ENCODE measurements around the gene CHRND.

The CHRND gene

DNA sequence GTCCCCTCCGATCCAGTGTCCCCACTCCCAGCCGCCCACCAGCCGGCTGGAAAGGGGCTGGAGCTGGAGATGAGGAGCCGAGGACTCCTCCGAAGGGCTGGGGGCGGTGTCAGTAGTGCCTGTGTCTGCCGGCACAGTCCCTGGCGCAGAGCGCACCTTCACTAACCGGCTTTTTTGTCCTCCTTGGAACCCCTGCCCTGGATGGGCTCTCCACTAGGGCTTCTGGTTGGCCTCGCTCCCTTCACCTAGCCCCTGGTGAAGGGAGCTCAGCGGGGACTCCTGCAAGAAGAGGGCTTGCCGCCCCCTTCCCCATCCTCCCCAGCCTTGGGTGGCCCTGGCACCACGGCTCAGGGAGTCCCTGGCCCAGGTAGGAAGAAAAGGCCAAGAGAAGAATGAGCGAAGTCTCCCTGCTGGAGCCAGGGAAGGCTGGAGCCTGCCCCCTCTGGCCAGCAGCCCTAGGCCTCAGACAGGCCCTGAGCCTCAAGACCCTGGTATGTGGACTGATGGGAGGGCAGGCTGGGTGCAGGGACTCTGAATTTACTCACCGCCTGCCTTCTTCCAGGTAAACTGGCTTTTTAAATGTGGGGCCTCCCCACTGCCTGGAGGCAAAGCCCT lies 37.8 kb upstream of the CHRND start:
- DNase-seq, result no peak

DNA sequence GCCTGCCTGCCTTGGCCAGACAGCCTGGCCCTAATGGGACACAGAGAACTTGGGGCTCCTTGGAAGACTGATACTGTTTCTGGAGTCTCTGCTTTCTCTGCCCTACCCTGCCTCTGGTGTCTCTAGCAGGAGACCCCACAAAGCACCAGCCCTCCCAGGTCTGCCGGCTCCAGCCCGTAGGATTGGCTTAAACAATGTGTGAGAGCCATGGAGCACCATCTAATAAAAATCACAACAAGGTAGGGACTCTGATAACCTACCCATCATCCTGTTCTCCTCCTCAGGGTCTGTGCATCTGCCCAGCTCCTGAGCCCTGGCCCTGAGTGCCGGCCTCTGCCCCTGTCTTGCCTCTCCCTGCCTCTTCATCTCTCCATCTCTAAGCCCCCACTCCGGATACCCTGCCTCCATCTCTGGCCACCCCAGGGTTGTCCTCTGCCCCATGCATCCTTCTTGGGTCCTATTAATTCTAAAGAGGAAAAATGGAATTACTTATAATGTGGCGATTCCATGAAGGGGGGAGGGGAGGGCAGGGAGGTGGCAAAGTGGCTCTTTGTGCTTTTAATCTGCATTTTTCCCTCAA lies 37.1 kb upstream of the CHRND start:
- no peak for DNase-seq

DNA sequence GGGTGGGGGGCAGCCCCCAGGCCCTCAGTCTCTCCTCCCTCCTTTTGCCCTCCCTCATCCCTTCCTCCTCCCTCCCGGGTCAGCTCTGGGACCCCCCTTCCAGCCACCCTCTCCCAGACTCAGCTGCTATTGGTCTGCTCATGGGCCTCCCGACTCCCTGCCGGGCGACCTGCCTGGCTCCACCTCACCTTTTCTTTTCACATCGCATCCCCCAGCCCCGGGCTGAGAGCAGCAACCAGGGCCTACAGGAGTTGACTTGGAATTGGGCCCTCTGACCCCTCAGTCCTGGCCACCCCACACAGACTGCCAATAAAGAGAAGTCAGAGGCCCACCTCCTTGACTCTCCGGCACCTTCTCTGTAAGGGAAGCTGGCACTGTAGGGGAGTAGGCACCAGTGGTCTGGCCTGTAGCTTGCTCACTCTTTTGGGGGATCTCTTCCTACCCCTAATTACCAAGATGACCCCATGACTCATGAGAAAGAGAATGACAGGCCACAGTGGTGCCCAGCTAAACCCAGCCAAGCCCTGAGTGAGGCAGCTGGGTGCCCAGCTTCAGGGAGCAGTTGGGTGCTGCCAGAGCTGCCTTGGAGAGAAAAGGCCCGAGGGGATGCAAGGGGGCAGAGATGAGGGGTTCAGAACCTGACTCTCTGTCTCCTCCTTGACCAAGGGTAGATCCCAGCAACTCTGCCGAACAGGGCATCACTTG lies 36.3 kb upstream of the CHRND start:
- DNase-seq, result no peak

DNA sequence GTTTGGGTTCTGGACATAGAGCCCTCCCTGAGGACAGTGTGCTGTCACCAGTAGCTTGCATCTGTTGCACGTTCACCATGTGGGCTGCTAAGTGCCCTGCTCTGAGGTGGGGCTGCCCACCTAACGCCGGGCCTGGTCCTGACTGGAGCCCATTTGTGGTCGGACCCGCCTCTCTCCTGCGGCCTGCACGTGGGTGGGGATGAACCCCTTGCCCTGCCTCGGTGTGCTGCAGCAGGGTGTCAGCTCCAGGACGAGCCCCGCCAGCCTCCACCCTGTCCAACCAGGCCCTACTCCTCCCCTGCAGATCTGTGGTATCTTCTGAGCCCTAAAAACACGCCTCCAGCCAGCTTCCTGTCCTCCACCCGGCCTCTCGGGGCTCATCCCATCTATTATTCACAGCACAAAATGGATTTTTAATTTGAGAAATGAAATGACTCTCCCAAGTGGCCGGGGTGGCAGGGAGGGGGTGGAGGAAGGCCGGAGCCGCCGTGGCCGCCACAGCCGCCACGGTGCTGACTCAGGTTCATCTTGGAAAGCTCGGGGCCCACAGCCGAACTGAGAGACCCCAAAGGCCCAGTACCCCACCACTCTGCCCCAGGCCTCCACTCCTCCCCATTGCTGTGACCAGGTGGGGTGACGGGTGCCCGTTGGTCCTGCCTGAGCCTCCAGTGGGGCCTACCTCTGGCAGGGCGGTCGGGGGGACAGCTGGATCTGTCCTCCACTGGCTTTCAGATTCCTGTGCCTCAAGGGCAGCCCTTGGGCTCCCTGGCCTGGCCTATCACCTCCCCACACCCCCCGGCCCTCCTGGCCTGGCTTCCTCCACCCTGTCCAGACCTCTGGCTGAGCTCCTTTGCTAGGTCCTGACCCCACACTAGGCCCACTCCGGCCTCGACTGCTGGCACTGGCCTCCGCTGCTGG lies 35.5 kb upstream of the CHRND start:
- no peak for DNase-seq

DNA sequence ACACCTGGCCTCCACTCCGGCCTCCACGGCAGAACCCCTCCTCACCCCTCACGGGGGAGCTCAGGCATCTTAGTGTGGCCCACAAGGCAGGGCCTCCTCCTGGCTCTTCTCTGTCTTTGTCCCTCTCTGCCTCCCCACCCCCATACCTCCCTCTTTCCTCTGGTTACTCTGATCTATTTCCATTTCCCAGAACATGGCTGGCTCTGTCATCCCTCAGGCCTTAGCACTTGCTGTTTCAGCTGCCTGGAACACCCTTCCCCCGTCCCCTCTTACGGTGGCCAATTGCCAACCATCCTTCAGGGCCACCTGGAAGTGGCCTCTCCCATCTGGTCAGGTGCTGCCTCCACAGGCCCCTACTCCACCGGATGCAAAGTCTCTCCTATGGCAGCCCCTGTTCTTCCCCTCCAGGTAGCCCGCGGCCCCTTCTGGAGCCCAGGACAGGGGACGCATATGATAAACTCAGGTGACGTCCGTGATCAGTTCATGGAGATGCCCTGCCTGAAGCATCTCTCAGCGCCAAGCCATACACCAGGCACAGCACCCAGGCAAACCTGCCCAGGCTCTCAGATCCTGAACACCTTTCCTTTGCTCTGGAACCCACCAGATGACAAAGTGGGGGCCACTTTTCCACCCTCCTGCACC lies 34.7 kb upstream of the CHRND start:
- DNase-seq, result no peak

DNA sequence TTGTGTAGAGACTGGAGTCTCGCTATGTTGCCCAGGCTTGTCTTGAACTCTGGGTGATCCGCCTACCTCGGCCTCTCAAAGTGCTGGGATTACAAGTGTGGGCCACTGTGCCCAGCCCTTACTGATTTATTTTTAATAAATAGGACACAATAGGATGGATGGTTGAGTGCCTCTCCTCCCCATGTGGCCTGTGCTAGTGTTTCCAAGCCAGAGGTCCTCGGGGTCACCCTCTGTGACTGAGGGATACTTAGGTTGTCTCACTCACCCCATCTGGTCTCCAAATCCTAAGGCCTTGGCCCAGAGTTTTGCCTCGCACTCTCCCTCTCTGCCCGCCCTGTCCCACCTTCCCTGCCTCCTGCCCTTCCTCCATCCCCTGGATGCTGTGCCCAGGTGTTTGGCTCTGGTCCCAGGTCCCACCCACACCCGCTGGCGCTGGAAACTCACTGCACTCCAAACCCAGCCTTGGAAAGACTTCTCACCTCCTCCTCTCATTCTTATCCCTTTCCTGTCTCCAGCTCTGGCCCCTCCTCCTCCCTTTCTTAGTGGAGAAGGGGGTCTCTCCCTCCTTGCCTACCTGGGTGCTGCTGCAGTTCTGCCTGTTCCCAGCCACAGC lies 33.6 kb upstream of the CHRND start:
- no peak for DNase-seq

DNA sequence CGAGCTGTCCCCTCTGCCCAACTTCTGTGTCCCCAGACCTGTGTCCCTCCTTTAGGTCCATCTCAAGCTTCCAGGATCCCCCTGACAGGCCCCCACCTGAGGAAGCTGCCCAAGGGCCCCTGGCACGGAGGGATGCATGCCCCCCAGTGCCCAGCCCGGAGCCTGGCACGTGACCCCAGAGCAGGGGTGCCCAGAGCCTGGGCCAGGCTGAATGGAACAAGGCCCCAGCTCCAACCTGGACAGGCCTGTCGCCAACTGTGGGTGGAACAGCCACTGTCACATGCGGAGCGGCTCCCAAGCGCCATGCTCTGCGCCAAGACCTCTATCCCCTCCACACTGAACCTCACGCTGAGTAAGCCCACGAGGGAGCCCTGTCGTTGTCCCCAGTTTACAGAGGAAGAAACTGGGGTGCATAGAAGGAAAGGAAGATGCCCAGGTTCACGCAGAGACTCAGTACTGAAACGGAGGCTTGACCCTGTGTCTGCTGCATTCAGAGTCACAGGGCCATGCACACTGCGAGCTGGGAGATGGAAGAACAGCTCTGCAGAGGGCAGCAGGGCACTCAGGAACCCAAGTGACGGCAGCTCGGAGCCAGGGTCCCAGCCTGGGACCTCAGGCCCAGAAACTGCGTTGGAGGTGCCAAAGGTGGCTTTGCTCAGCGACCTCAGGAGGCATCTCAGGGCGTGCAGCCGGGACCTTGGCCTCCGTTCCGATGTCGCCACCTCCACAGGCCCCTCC lies 32.8 kb upstream of the CHRND start:
- no peak for DNase-seq

DNA sequence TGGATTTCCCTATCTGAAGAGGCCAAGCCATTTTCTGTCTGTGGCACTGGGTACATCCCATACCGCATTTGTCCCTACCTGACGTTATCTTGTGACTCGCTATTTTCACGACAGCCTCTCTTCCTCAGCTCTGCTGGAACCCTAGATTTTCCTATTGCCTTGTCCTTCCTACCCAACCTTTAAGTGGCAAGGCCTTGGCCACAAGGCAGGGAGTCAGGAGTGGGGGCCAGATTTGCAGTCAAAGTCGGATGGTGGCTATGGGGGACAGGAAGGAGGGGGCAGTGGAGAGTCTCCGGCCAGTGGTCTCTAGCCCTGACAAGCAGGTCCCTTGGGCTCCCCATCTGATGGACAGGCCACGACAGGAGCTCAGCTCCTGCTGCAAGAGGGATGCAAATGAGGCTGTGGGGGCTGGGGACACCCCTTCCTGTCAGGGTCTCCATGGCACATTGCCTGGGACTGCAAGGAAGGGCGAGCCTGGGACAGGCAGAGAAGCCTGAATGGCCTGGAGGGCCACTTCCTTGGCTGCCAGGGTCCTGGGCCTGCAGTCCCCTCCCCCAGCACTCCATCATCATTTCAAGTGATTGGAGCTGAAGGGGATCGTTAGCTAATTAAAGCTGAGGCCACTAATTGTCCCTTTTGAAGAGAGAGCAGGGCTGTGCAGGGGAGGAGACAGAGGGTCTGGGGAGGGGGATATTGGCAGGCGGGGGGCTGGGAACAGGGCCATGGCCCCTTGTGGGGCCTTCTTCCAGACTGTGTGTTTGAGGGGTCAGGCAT lies 32.1 kb upstream of the CHRND start:
- DNase-seq, result no peak

DNA sequence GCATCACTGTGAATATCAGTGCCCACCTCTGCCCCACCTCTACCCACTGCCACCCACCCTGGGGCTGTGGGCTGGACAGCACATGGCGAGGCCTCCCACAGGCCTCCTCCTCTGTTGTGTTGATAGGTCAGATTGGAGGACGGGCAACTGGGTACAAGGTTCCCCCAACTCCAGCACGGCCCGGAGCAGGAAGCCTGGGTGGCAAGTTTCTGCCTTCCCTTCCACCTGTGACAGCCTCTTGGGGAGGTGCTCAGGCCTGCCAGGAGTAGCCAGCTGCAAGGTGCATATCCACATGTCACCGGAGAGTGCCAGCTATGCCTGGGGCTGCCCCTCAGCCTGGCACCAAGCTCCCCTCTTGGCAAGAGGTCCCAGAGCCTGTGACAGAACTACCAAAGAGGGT lies 31.4 kb upstream of the CHRND start:
- no peak for DNase-seq

DNA sequence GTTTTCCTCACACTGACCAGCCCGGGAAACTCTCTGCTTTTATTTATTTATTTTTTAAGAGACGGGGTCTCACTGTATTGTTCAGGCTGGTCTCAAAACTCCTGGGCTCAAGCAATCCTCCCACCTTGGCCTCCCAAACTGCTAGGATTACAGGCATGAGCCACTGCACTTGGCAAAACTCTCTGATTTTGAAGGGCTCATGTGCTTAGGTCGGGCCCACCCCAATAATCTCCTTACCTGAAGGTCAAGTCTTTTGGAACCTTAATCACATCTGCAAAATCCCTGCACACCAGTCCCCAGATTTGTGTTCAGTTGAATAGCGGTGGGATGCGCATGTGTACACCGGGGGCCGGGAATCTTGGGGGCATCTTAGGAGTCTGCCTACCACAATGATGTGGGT lies 30.7 kb upstream of the CHRND start:
- DNase-seq, result no peak

DNA sequence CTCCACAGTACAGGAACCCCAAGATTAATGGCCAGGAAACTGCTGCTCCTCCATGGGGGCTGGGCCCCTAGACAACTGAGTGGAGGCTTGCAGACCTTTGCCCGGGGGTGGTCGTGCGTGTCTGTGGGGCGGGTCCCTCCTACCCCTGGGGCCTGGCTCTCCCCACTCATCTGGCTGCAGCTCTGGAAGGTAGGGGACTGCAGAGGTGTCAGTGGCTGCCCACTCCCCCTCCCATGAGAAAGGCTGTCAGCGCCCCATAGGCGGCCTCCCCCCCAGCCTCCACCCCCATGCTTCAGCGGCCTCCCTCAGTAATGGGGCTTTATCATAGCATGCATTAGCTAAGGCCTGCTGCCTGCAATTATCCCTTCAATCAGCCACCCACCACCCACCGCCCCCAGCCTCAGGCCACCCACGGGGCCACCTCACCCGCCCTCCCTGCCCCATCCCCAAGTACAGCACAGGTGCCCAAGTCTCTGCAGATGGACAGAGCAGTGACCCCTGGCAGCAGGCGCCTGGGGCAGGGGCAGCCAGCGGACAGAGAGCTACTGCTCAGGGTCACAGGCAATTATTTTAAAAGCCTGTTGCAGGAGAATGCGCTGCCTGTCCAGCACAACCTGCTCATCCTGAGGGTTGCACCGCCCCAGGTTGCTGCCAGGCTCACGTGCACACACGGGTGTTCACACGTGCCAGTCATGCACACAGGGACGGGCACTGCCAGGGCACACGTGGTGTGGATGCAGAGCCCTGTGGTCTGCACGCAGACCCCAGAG lies 29.3 kb upstream of the CHRND start:
- no peak for DNase-seq

DNA sequence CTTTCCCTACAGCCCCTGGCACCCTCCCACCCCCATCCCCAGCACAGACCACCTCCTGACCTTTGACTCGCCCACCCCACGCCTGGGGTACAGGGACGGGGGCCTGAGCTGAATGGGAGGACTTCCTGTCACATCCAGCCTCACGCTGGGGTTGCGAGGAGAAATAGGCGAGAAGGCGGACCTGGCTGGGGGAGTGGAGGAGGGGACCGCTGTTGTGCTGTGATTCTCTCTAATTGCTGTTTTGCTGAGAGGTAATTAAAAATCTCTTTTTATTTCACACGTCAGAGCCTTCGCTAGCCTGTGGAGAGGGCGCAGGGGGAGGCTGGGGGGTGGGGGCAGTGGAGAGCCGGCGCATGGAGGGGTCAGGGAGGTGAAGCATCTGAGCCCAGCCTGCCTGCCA lies 28.6 kb upstream of the CHRND start:
- DNase-seq, result no peak

DNA sequence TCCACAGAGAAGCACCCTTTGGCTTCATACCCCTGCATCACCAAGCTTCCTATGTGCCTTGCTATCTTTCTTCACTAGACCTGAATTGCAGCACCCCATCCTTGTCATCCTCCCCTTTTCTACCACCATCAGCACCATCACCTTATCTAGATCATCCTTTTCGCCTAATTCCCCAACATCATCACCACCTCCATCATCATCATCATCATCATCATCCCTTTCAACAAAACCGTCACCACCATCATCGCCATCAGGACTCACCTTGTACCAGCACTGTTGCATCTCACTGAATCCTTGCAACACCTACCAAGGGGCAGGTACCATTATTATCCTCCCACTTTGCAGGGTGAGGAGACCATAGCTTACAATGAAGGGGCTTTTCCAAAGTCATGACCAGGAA lies 27.5 kb upstream of the CHRND start:
- no peak for DNase-seq

DNA sequence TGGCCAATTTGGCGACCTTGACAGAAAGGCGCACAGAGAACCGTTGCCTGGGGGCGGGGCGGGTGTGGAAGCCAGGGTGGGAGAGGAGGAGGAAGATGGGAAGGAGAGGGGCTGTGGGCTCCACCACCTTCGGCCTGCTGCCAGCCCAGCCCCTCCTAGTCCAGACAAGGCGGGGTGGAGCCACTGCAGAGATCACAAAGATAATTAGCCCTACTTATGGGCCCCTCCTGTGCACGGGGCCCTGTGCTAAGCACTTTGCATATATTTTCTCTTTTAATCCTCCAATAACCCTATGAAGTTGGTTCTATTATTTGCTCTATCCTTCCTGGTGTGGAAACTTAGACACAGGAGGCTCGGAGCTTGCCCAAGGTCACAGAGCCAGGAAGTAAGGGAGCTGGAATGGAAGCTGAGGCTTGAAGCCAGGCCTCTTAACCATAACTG lies 24.6 kb upstream of the CHRND start:
- no peak for DNase-seq

DNA sequence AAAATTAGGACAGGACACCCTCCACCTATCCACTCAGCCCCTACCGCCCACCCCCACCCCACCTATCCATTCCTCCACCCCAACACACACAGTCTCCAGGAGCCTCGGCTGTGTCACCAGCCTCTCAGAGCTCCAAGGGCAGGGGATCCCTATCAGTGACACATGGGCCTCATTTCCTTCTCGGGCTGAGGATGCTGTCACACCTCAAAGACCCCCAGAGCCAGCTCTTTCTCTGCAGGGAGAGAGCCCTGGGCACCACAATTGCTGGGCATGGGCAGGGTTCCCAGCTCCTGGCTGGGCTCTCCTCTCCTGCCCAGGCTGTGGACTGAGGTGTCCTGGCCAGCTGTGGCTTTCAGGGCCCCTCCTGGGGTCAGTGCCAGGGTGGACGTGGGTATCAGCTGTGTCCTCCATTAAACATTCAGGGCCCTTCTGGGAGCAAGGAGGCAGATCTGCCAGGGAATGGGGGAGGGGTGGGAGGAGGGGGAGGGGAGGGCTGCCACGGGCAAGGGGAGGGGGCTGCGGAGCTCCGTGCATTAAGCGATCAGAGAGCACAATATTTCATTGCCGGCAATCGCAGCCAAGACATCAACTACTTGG lies 24.1 kb upstream of the CHRND start:
- no peak for DNase-seq

DNA sequence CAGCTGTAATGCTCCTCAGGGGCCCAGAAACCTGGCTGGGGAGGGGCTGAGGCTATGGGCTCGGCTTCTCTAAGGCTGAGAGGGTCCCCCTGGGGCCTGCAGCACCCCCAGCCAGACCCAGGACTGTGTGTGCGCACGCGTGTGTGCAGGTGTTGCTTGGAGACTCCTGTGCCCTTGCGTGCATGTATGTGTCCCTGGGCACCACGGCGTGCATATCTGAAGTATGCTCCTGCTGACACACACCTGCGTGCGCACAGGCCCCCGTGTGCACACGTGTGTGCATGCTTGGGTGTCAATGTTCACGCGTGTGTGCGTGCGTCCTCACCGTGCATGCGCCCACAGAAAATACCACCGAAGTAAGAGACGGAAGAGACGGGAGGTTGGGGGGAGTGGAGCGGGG lies 23.4 kb upstream of the CHRND start:
- DNase-seq, result no peak

DNA sequence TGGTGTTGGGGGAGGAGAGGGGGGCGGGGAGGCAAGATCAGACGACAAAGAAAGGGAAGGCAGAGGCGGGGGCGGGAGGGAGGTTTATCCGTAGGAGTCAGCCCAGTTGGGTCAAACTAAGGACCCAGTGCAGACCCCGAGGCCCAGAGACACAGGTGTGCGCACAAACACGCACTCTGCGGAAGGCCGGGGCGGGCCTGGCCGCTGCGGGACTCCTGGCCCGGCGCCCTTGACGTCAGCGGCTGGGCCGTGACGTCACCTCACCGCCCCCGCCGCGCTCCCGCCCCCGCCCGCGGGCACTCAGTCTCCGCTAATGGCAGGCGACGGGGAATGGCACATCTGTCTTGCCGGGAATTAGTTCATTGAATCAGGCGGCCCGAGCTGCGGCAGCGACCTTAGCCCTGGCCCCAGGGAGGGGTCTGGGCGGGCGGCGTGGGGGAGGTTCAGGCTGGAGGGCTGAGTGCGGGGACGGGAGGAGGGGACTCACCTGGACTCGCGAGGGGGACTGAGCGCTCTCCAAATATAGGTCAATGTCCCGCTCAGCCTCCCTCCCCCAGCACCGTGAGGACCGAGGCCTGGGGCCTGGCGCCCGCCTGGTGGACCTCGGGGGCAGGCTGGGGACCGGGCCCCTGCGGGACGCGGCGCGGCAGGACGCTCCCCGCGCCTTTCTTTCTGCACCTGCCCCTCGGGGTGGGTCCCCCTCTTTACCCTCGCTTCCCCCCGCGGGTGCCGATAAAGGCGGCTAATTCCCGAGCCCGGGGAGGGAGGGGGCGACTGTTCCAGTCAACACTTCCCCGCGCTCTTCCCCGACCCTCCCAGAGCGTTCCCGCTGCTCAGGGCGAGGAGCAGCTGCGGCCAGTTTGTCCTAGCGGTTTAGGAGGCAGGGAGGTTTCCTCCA lies 22.8 kb upstream of the CHRND start:
- DNase-seq, result no peak

DNA sequence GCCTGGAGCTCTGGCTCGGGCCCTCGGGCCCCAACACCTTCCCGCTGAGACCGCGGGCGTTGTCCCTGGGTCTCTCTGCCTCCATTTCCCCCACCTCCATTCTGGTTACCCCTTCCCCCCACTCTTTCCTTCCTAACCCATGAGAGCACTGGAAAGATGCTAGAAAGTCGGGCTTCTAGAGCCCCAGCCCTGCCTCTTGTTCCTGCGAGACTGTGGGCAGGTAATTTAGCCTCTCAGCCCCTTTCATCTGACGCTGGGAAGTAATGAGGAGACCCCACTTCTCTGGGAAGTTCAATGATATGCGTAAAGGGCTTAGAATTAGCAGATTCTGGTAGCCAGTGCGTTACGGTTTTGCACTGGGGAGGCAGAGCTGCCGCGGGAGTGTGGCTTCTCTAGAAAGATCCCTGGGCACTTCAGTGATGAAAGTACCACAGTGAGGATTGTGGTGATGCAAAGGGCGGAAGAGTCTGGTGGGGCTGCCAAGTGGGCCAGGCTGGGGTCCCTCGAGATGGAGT lies 22.1 kb upstream of the CHRND start:
- DNase-seq, result no peak
